Esophagus muscularis mucosa (tissue), 3 donors: Measurements from ENCODE around the gene MGLL.

Experiments
- CTCF ChIP-seq, 3 experiments: fragments of 200-600 bp in 2 of 3; fragments of 450-650 bp in 1 of 3; sonication (generic) in 2 of 3; IDR thresholded peaks; one replicate each; pipeline ENCODE4 v1.5.1; 2017 to 2019; ENCODE audit warnings: antibody characterized with exemption in 3 of 3, mild to moderate bottlenecking in 2 of 3, moderate library complexity in 1 of 3
- POLR2A ChIP-seq: fragments of 450-650 bp; IDR thresholded peaks from one replicate; pipeline ENCODE4 v1.6.1; 2017; ENCODE audit warnings: antibody characterized with exemption, moderate library complexity, mild to moderate bottlenecking, low read depth

- TF ChIP-seq CTCF (IDR thresholded peaks at IDR 0.05) (no peak), POLR2A (no peak)
These were observed 61.4 kb downstream of the MGLL start for GRCh38 chr3:127760791-127761440.
